IMR-90 (cell line): ENCODE measurements around the gene FAM117B.

Experiments
- BHLHE40 ChIP-seq: fragments of 150-350 bp; IDR thresholded peaks from 2 replicates; pipeline ENCODE4 v1.6.1; 2016; ENCODE audit warnings: mild to moderate bottlenecking, low read depth, low read length
- CEBPB ChIP-seq: IDR thresholded peaks from 2 replicates; pipeline ENCODE4 v1.6.1; 2012; ENCODE audit warnings: low read depth, low read length, improper control_type of control experiment
- FOS ChIP-seq: fragments of 150-350 bp; IDR thresholded peaks from 2 replicates; pipeline ENCODE4 v1.6.1; 2016; ENCODE audit warnings: low read depth, low read length
- MAFK ChIP-seq: IDR thresholded peaks from 2 replicates; pipeline ENCODE4 v1.6.1; 2012; ENCODE audit warnings: low read depth, low read length, improper control_type of control experiment
- MAZ ChIP-seq: IDR thresholded peaks from 2 replicates; pipeline ENCODE4 v1.6.1; 2012; ENCODE audit warnings: low read depth, mild to moderate bottlenecking, low read length, improper control_type of control experiment, moderate library complexity, borderline replicate concordance
- MXI1 ChIP-seq: IDR thresholded peaks from 2 replicates; pipeline ENCODE4 v1.6.1; 2012; ENCODE audit warnings: low read depth, mild to moderate bottlenecking, low read length, moderate library complexity, borderline replicate concordance
- POLR2A ChIP-seq: IDR thresholded peaks from 2 replicates; pipeline ENCODE4 v1.6.1; 2012; ENCODE audit warnings: mild to moderate bottlenecking, low read depth, low read length
- RAD21 ChIP-seq: IDR thresholded peaks from 2 replicates; pipeline ENCODE4 v1.6.1; 2012; ENCODE audit warnings: low read length, improper control_type of control experiment
- RCOR1 ChIP-seq: IDR thresholded peaks from 2 replicates; pipeline ENCODE4 v1.6.1; 2012; ENCODE audit warnings: mild to moderate bottlenecking, low read length, improper control_type of control experiment; ENCODE audit not compliant: insufficient replicate concordance
- RFX5 ChIP-seq: IDR thresholded peaks from 2 replicates; pipeline ENCODE4 v1.8.0; 2012; ENCODE audit warnings: low read depth, mild to moderate bottlenecking, low read length, moderate library complexity
- SMC3 ChIP-seq: fragments of 150-350 bp; IDR thresholded peaks from 2 replicates; pipeline ENCODE4 v1.6.1; 2016; ENCODE audit warnings: low read depth, mild to moderate bottlenecking, antibody characterized with exemption, low read length, moderate library complexity
- USF2 ChIP-seq: fragments of 150-350 bp; IDR thresholded peaks from 2 replicates; pipeline ENCODE4 v1.6.1; 2017; ENCODE audit warnings: mild to moderate bottlenecking, antibody characterized with exemption, low read length, low read depth
- TF ChIP-seq, protein P1 (sequence below): conservative IDR thresholded peaks from 2 replicates; pipeline ENCODE4 v1.5.1; 2012; ENCODE audit warnings: mild to moderate bottlenecking, low read depth, low read length, improper control_type of control experiment

- TF ChIP-seq, protein P1, sequence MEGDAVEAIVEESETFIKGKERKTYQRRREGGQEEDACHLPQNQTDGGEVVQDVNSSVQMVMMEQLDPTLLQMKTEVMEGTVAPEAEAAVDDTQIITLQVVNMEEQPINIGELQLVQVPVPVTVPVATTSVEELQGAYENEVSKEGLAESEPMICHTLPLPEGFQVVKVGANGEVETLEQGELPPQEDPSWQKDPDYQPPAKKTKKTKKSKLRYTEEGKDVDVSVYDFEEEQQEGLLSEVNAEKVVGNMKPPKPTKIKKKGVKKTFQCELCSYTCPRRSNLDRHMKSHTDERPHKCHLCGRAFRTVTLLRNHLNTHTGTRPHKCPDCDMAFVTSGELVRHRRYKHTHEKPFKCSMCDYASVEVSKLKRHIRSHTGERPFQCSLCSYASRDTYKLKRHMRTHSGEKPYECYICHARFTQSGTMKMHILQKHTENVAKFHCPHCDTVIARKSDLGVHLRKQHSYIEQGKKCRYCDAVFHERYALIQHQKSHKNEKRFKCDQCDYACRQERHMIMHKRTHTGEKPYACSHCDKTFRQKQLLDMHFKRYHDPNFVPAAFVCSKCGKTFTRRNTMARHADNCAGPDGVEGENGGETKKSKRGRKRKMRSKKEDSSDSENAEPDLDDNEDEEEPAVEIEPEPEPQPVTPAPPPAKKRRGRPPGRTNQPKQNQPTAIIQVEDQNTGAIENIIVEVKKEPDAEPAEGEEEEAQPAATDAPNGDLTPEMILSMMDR: no peak
- TF ChIP-seq POLR2A (no peak), RAD21 (no peak), FOS (no peak), SMC3 (no peak), RCOR1 (no peak), RFX5 (no peak), MAZ (no peak), USF2 (no peak), CEBPB (no peak), MAFK (no peak), BHLHE40 (no peak), MXI1 (no peak)
These were observed 116.1 kb downstream of the FAM117B start for GRCh38 chr2:202750763-202751427.
